NCI-H2107 (cell line): ENCODE measurements around the gene KBTBD8.

Experiments
- DNase-seq: peaks from one replicate; lab custom pipeline; 2025; lab: John Stamatoyannopoulos, UW

KBTBD8 gene

GRCh38 chr3:66997560-66998112 lies 471 bp upstream of the KBTBD8 start:
- no peak for DNase-seq

GRCh38 chr3:66998904-66999235 lies 763 bp downstream of the KBTBD8 start:
- DNase-seq: no peak

GRCh38 chr3:67000009-67000408 lies 1.9 kb downstream of the KBTBD8 start:
- DNase-seq: no peak

GRCh38 chr3:67001086-67001861 lies 3.2 kb downstream of the KBTBD8 start:
- no peak for DNase-seq

GRCh38 chr3:67005974-67006373 lies 7.9 kb downstream of the KBTBD8 start:
- DNase-seq: no peak

GRCh38 chr3:67006460-67006859 lies 8.4 kb downstream of the KBTBD8 start:
- DNase-seq: no peak

GRCh38 chr3:67008388-67008787 lies 10.3 kb downstream of the KBTBD8 start:
- DNase-seq: no peak

- no peak for DNase-seq
These were observed 11.6 kb downstream of the KBTBD8 start for GRCh38 chr3:67009716-67010115.

GRCh38 chr3:67011414-67012131 lies 13.5 kb downstream of the KBTBD8 start:
- no peak for DNase-seq

GRCh38 chr3:67012564-67012963 lies 14.5 kb downstream of the KBTBD8 start:
- DNase-seq: no peak

GRCh38 chr3:67015702-67016484 lies 17.8 kb downstream of the KBTBD8 start:
- no peak for DNase-seq

- DNase-seq: no peak
These were observed 18.5 kb downstream of the KBTBD8 start for GRCh38 chr3:67016522-67017080.

GRCh38 chr3:67017211-67017610 lies 19.1 kb downstream of the KBTBD8 start:
- DNase-seq: no peak

GRCh38 chr3:67018105-67018788 lies 20.1 kb downstream of the KBTBD8 start:
- DNase-seq: no peak

GRCh38 chr3:67018789-67019526 lies 20.9 kb downstream of the KBTBD8 start:
- no peak for DNase-seq

- no peak for DNase-seq
These were observed 30.1 kb downstream of the KBTBD8 start for GRCh38 chr3:67028001-67028784.

GRCh38 chr3:67030785-67031740 lies 33.0 kb downstream of the KBTBD8 start:
- DNase-seq: no peak

GRCh38 chr3:67031986-67032385 lies 33.9 kb downstream of the KBTBD8 start:
- DNase-seq: no peak

- no peak for DNase-seq
These were observed 35.0 kb downstream of the KBTBD8 start for GRCh38 chr3:67033079-67033478.
